Measurements from ENCODE around the gene MEIS3.

Gene MEIS3

DNA sequence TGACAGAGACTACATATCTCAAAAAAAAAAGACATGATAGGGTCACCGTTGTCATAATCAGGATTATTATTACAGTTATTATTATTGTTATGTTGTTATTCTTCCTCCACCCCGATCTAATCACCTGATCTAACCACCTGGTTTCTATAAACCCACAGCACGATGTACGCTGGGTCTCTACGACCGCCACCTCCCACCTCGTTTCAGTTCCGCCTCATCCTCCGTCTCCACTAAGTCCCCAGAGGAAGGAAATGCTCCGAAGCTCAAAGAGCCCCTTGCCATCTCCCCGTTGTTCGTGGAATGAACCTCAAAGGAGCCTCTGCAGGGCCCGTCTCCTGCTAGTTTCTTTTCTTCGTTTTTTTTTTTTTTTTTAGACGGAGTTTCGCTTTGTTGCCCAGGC is 15.9 kb upstream of the MEIS3 start:
- no peak for DNase-seq (ENCODE audit: low spot score)

DNA sequence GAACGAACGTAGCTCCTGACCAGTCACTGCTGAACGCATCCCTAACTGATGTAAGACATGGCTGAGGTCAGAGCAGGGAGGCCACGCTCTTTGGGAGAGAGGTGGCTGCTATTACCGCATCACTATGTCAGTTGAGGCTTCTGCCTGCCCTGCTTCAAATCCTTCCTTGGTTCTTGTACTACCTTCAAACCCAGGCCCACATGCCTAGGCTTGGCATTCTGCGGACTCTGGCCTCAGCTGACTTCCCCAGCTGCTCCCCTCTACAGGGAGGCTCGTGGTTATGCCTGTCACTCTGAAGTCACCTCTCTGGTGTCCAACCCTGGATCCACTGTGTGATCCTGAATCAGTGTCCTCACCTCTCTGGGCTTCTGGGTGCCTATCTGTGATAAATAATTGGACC is 14.8 kb upstream of the MEIS3 start:
- no peak for DNase-seq (ENCODE audit: low spot score)

GRCh38 chr19:47433121-47433520 is 13.8 kb upstream of the MEIS3 start:
- no peak for DNase-seq (ENCODE audit: low spot score)

- no peak for DNase-seq (ENCODE audit: low spot score)
These were observed 13.2 kb upstream of the MEIS3 start for GRCh38 chr19:47432499-47432898.

- DNase-seq (ENCODE audit: low spot score) = no peak
These were observed 12.8 kb upstream of the MEIS3 start for GRCh38 chr19:47432091-47432490.

- DNase-seq (ENCODE audit: low spot score) = no peak
These were observed 10.9 kb upstream of the MEIS3 start for GRCh38 chr19:47430041-47430802.

GRCh38 chr19:47429140-47429793 is 9.9 kb upstream of the MEIS3 start:
- no peak for DNase-seq (ENCODE audit: low spot score)

DNA sequence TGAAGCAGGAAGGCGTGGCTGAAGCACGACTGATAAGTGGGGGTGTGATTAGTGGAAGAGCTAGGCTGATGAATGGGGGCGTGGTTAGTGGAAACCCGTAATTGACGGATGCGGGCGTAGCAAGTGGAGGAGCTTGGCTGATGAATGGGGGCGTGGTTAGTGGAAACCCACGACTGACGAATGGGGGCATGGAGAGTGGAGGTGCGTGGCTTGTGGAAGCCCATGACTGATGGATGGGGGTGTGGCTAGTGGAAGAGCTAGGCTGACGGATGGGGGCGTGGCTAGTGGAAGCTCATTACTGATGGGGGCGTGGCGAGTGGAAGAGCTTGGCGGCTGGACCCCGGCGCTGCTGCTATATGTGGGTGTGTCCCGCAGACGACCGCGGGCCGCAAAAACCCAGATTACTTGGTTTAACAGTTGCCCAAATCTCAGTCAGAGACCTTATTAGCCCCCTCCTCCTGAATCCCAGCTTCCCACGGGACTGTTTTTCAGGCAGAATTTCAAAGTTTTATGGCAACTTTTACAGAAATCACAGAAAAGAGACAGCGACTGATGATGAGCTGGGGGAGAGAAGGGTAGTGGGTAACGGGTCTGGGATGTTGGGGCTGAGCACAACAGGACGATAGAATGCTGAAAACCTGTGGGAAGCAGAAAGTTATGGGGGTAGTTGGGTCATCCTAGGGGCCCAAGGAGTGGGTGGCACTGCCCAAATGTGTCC is 9.0 kb upstream of the MEIS3 start:
- DNase-seq (ENCODE audit: low spot score) = peak; percentile 98

GRCh38 chr19:47427241-47428176 is 8.2 kb upstream of the MEIS3 start:
- DNase-seq (ENCODE audit: low spot score) = peak; percentile 58

- no peak for DNase-seq (ENCODE audit: low spot score)
These were observed 4.0 kb upstream of the MEIS3 start for GRCh38 chr19:47423203-47423882.

DNA sequence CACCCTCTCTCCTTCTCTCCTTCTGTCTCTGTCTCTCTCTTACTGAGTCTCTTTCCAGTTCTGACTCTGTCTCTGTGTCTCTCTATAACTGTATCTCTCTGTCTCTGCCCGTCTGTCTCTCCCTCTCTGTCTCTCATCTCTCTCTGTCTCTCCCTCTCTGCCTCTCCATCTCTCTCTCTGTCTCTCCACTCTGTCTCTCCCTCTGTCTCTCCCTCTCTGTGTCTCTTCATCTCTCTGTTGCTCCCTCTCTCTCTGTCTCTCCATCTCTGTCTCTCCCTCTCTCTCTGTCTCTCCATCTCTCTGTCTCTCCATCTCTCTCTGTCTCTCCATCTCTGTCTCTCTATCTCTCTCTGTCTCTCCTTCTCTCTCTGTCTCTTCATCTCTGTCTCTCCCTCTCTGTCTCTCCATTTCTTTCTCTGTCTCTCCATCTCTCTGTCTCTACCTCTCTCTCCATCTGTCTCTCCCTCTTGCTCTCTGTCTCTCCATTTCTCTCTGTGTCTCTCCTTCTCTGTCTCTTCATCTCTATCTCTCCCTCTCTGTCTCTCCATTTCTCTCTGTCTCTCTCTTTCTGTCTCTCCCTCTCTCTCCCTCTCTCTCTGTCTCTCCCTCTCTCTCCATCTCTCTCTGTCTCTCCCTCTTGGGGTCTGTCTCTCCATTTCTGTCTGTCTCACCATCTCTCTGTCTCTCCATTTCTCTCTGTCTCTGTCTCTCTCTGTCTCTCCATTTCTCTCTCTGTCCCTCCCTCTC is 3.3 kb upstream of the MEIS3 start:
- no peak for DNase-seq (ENCODE audit: low spot score)

DNA sequence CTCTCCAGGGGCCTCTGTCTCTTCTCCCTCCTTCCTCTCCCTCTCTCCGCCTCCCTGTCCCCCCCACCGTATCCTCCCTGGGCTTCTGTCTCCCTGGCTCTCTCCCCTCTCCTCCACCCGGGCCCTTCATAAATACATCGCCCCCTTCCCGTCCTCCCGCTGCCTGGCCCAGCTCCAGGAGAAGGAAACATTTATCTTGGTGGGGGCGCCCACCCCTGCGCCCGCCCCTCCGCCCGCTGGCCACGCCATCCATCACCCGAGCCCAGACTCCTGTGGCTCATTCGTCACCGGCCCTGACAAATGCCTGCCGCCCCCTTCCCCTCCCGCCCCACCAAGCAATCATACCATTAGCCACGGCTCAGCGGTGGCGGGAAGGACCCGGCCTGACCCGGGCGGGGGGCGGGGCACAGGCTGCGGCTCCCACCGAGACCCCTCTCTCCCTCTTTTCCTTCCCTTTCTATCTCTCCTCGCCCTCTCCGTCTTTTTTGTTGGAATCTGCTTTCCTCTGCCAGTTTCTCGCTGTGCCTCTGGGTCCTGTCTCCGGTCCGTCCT is 2.6 kb upstream of the MEIS3 start:
- no peak for DNase-seq (ENCODE audit: low spot score)

DNA sequence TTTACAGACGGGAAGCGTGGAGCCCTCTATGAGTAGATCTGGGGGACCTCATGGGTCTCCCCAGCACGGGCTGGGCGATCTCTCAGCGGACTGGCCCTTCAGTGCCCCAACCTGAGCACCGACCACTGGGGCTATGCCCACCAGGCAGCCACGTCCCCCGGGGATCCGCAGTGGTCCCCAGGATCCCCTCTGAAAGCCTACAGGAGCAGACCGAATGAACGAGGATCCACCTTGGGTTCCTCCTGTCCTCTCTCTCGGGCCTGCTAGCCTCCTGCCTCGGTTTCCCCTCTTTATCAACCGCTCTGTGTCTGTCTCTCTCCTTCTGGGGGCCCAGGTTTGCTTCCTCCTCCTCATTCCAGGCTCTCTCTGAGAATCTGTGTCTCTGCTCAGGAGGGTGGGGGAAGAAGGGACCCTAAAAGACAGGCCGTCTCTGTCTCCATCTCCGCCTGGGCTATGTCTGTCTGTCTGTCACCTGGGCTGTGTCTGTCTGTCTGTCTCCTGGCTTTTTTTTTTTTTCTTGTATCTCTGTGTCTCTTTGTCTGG is 2.0 kb upstream of the MEIS3 start:
- DNase-seq (ENCODE audit: low spot score) = no peak

DNA sequence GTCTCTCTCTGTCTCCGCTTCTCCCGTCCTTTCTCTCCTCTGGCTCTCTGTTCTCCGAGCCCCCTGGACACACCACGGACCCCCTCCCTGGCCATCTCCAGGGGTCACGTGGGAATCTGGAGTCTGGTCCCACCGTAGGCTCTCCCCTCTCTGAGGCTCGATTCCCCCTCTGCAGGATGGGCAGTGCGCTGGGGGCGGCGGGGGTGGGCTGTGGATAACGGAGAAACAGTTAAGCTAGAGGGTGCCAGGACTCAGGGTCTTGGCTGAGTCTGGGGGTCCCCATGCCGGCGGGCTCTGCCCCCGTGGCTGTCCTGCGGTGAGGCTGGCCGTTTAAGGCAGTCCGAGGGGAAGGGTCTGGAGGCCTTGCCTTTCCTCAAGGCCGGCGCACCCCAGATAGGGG is 462 bp upstream of the MEIS3 start:
- no peak for DNase-seq (ENCODE audit: low spot score)

DNA sequence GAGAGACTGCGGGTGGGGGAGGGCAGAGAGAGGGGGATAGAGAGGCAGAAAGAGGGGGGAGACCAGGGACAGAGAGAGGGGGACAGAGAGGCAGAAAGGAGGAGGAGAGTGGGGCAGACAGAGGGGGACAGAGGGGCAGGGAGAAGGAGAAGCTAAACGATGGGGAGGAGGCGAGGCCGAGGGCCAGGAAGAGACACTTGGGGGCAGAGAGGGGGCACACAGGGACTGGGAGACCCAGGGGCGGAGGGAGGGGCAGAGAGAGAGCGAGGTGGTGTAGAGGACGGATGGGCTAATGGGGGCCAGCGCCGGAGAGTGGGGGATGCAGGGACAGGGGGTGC is 666 bp downstream of the MEIS3 start:
- no peak for DNase-seq (ENCODE audit: low spot score)

GRCh38 chr19:47417746-47418691 is 1.3 kb downstream of the MEIS3 start:
- DNase-seq (ENCODE audit: low spot score) = no peak

- no peak for DNase-seq (ENCODE audit: low spot score)
These were observed 2.1 kb downstream of the MEIS3 start for GRCh38 chr19:47417107-47417745.

GRCh38 chr19:47416643-47416985 is 2.7 kb downstream of the MEIS3 start:
- no peak for DNase-seq (ENCODE audit: low spot score)

Data from COLO829 (cell line).